GM19463 (cell line): Measurements from ENCODE around the gene TAF11L2.
"Not testable (repeated sequence)": the region's sequence is repeated elsewhere in the genome, so short reads cannot be mapped to it uniquely, and the experiment has no call there.

Experiments
- ATAC-seq: cut with Tn5 transposase; IDR thresholded peaks from one replicate; pipeline ENCODE4 v1.9.1; 2021; ENCODE audit warnings: mild to moderate bottlenecking, moderate library complexity; ENCODE audit not compliant: unreplicated experiment

Gene TAF11L2

DNA sequence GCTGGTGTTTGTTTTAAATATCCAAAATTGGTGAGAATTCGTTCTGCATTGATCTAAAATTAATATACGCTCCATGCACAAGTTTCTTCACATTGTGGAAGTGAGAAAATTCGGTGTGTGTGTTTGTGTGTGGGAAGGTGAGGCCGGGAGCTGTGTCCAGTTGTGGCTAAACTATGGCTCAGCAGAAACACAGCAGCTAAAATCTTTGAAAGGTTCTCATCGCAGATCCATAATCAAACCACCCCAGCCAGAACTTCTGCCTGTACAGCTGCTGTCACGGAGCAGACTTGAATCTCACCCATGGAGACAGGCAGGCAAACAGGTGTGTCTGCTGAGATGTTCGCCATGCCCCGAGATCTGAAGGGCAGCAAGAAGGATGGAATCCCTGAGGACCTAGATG lies at the start of gene TAF11L2:
Gene TAF11L2, plus strand, starts transcription at position 301 of the 400 bp plus-strand sequence.
- not testable (repeated sequence) for ATAC-seq

DNA sequence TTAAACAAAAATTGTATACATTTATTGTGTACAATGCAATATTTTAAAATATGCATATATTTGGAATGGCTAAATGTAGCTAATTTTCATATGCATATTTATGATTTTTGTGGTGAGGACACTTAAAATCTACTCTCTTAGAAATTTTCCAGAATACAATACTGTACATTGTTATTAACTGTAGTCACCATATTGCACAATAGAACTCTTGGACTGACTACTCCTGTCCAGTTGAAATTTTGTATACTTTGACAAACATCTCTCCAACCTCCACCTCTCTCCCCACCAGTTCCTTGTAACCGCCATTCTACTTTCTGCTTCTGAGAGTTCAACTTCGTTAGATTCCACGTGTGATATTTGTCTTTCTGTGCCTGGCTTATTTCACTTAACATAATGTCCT lies 49.2 kb upstream of the TAF11L2 start:
- ATAC-seq: no peak

DNA sequence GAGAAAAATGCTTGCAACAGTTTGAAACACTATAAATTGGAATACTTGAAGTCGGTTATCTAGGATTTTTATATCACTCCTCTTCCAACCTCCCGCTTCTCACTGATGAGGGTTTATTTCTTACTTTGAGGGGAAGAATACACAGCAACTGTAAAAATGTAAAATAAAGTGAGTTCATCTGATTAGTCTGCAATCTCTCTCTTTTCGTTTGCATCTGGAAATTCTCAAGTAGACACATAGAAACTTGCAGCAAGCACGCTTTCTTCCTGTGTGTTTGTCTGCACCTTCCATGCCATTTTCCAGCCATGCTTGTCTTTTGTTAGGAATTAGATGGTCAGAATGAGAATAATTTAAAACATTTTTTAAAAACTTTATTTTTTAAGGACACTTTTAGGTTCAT lies 45.1 kb upstream of the TAF11L2 start:
- ATAC-seq: no peak

DNA sequence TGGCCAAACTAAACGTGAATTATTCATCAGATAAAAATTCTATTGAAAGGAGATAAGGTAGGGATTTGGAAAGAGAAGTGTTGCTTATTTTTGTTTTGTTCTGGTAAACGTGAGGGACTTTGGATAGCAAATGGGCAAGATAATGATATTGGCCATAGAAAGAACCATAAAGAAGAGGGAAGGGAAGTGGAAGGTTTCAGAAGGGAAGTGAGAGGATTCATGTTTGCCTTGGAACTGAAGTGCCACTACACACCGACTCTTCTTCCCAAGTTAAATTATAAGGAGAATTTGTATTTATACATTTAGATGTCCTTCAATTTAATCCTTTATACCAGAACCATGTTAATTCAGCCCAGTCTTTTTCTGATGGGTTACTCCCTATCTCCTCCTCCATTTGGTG lies 42.1 kb upstream of the TAF11L2 start:
- no peak for ATAC-seq

DNA sequence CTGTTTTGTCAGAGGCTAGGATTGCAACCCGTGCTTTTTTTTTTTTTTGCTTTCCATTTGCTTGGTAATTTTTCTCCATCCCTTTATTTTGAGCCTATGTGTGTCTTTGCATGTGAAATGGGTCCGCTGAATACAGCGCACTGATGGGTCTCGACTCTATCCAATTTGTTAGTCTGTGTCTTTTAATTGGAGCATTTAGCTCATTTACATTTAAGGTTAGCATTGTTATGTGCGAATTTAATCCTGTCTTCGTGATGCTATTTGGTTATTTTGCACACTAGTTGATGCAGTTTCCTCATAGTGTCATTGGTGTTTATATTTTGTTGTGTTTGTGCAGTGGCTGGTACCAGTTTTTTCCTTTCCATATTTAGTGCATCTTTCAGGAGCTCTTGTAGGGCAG lies 36.2 kb upstream of the TAF11L2 start:
- no peak for ATAC-seq

DNA sequence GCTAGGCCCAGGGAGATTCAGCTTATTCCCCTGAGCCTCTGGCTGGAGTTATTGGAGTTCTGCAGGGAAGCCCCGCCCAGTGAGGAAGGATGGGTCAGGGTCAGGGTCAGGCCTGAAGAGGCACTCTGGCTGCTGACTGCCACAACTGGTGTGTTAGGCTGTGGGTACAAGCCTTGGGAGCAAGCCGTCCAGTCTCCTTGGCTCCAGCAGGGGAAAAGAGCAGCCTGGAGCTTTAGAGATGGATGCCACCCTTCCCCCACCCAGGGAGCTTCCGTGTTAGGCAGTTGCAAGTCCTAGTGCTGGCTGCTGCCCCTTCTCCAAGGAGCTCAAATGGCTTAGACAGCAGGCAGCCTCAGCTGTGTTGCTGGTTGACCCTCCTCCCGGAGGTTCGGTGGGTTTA lies 34.4 kb upstream of the TAF11L2 start:
- no peak for ATAC-seq

DNA sequence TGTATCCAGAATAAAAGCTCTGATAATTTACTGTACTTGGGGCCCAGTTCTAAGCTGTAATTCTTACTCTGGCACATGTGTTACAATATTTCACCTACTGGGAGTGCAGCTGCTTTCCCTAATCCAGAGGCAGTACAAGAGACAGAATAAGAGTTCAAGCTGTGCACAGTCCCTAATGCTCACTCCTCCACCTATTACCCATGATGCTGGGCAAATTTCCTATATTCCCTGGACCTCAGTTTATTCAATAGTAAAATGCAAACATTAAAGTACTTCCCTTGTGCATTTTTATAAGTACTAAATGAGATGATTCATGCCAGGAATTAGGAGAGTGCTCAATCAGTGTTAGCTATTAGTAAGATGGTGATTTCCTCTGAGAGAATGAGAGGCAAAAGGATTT lies 28.0 kb upstream of the TAF11L2 start:
- ATAC-seq: no peak

DNA sequence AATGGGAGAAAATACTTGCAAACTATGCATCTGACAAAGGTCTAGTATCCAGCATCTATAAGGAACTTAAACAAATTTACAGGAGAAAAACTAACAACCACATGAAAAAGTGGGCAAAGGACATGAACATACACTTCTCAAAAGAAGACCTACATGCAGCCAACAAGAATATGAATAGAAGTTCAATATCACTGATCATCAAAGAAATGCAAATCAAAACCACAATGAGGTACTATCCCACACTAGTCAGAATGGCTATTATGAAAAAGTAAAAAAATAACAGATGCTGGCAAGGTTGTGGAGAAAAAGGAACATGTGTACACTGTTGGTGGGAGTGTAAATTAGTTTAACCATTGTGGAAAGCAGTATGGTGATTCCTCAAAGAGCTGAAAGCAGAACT lies 23.0 kb upstream of the TAF11L2 start:
- not testable (repeated sequence) for ATAC-seq

DNA sequence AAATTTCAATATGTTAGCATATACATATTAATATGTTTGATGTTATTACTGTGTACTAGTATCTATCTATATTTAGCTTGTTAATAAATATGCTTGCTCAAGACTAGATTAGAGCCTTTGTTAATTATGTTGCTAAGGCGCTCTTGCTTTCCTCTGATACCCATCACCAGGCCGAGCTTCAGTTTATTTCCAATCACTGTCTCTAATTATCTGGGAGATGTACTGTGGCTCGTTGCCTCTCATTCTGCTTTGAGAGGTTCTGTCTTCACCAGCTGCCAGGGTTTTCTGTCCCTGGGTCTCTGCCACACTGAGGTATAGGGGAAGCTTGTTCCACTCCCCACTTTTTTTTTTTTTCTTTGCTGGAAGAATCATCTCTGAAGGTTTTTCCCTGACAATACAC lies 21.0 kb upstream of the TAF11L2 start:
- ATAC-seq: no peak

DNA sequence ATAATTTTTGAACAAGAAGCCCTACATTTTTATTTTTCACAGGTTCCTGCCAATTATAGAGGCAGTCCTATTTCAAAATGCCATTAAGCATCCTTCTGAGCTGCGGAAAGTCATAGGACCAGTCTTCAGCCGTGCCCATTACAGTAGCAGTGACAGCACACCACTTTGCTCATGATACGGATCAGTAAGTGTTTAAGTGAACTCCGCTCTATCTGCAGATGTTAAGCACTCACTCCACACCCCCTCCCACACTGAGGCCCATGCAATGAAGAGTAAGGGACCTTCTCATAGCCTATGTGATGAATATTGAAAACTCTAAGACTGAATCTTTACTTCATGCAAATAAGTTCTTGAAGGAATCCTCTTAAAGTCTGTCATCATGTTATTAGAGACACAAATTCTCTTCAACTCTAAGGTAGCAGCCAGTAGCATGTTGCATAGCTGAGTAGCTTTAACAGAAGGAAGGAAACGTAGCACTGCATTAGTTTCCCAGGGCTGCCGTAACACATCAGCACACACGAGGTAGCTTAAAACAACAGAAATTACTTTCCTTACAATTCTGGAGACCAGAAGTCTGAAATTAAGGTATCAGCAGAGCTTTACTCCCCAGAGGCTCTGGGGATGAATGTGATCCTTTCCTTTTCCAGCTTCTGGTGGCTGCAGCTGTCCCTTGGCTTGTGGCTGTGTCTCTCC lies 20.3 kb upstream of the TAF11L2 start:
- no peak for ATAC-seq

DNA sequence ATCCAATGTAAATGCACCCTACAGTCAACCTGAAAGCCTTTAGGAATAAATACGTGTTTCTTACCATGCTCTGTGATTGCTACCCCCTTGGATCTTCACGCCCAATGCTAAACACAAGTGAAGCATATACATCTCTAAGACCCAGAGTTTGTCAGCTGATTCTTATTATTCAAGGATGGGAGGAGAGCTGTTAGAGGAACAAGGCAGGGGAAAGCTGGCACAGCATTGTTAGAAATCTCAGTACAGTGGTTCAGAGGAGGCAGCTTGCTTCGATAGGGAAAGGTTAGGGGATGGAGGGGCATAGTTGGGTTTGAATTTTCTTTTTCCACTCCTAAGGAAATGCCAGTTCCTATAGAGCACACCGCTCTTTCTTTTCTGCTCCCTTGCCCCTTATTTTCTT lies 16.7 kb upstream of the TAF11L2 start:
- ATAC-seq: no peak

DNA sequence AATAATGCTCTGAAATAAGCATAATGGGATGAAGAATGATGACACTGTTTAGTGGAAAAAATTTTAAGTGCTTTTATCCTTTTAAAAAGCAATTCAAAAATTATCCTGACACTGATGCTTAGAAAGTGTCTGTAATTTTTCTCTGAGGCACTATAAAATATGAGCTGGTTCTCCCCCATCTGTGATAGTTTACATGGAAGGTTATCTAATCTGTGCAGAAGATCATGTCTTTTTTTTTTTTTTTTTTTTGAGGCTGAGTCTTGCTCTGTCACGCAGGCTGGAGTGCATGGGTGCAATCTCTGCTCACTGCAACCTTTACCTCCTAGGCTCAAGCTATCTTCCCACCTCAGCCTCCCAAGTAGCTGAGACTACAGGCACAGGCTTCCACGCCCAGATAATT lies 15.2 kb upstream of the TAF11L2 start:
- ATAC-seq: no peak

DNA sequence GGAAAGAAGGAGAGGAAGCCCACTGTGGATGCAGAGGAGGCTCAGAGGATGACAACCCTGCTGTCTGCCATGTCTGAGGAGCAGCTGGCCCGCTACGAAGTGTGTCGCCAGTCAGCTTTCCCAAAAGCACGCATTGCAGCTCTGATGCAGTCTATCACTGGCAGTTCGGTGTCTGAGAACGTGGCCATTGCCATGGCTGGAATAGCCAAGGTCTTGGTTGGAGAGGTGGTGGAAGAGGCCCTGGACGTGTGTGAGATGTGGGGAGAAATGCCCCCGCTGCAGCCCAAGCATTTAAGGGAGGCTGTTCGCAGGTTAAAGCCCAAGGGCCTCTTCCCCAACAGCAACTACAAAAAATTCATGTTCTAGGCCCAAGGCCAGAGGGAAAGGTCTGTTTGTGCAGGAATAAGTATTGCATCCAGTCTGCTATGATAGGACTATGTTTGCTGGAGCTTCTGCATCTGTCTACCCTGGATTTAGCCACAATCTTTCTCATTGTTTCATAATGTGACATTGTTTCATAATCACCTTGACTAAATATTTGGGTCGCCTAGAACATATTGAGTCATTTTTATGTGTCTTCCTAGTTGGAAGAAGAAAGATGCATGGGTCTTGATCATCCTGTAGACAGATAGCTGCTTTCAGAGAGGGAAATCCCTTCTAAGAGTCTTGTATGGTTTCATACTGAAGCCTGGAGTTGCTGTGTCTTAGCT lies 11.4 kb upstream of the TAF11L2 start:
- ATAC-seq: not testable (repeated sequence)

DNA sequence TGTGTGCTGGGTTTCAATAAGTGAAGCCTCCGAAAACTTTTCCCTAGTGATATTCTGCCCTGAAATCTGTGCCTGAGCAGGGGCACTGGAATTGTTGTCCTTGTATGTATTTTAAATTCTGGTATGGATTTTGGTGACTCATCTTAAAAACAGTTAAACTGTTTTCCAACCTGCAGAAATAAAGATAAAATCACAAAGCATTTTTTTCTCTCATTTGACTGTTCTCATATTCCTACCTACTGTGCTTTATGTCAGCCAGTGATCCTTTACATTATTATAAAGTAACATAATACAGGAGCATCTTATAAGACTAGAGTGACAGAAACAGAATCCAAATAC lies 10.9 kb upstream of the TAF11L2 start:
- no peak for ATAC-seq

DNA sequence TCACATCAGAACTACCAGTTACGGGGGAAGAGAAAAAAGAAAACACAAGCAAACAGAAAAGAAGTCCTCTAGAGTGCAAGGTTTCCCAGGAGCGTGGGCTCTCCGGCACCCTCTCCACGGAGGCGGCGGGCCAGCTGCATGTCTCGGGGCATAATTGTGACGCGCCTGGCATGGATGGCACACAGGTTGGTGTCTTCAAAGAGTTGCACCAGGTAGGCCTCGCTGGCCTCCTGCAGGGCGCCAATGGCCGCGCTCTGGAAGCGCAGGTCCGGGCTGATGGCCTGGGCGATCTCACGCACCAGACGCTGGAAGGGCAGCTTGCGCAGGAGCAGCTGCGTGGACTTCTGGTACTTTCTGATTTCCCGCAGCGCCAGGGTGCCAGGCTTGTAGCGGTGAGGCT lies 6.8 kb upstream of the TAF11L2 start:
- ATAC-seq: not testable (repeated sequence)

DNA sequence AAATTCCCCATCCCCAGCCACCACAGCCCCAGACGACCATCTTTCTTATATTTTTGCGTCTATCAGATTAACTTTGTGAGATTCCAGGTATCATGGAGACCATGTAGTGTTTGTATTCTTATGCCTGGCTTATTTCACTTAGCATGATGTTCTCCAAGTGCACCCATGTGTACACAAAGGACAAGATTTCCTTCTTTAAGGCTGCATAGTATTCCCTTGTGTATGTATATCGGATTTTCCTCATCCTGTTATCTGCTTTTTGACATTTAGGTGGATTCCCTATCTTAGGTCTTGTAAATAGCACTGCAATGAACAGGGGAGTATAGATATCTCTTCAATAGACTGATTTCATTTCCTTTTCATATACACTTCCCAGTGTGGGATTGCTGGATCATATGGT lies 5.3 kb upstream of the TAF11L2 start:
- ATAC-seq: no peak

DNA sequence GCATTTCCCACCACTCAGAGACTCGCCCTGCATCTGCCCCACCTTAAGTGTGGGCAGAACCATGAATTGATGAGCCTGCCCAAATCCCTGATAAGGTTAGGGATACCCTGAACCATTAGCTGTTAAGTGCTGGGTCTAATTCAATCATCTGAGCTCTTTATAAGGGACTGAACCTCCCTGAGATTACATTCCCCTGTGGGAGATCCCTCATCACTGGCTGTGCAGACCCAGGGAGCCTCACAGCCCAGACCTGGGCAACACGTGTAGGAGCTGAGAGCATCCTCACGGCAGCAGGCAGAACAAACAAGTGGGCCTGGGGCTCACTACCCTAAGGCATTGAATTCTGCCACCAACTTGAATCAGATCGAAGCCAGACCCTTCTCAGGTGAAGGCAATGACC lies 585 bp upstream of the TAF11L2 start:
- no peak for ATAC-seq

DNA sequence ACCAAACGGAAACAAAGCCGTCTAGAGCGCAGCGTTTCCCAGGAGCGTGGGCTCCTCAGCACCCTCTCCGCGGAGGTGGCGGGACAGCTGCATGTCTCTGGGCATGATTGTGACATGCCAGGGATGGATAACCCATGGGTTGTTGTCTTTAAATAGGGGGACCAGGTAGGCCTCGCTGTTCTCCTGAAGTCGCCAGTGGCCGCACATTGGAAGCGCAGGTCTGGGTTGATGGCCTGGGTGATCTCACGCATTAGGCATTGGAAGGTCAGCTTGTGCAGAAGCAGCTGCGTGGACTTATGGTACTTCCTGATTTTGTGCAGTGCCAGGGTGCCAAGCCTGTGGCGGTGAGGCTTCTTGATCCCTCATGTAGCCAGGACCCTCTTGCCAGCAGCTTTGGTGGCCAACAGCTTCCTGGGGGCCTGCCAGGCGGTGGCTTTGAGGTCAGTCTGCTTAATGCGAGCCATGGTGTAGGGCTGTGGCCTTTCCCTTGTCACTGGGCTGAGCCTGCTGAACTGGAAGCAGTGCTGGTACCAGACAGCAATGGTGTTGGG lies 13.8 kb downstream of the TAF11L2 start:
- ATAC-seq: no peak

DNA sequence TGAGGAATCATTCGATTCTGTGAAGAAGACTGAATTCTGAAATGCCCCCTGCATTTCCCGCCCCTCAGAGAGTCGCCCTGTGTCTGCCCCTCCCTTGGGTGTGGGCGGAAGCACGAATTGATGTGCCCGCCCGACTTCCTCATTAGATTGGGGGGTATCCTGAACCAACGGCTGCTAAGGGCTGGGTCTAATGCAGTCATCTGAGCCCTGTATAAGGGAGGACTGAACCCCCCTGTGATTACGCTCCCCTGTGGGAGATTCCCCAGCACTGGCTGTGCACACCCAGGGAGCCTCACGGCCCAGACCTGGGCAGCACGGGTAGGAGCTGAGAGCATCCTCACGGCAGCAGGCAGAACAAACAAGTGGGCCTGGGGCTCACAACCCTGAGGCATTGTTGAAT lies 19.5 kb downstream of the TAF11L2 start:
- not testable (repeated sequence) for ATAC-seq

DNA sequence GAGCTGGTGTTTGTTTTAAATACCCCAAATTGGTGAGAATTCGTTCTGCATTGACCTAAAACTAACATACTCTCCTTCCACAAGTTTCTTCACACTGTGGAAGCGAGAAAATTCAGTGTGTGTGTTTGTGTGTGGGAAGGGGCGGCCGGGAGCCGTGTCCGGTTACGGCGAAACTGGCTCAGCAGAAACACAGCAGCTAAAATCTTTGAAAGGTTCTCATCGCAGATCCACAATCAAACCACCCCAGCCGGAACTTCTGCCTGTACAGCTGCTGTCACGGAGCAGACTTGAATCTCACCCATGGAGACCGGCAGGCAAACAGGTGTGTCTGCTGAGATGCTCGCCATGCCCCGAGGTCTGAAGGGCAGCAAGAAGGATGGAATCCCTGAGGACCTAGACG lies 20.0 kb downstream of the TAF11L2 start, which contains the start of gene TAF11L3:
Gene TAF11L3, plus strand, starts transcription at position 301 of the 400 bp plus-strand sequence.
- not testable (repeated sequence) for ATAC-seq

DNA sequence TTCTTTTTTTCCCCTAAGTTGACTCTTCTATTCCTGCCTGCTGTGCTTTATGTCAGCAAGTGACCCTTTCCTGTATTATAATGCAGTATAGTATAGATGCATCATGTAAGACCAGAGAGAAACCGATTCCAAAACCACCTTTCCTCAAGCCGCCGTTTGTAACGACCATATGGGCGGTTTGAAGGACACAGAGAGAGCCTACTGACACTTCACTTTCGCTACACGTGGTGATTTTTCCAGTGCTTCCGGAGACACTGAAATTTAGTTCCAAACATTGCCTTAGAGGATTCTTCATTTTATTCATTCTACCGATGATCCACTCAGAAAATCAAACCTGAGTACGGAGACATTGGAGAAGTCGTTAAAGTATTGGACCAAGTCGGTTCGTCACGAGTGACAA lies 21.5 kb downstream of the TAF11L2 start:
- ATAC-seq: not testable (repeated sequence)

DNA sequence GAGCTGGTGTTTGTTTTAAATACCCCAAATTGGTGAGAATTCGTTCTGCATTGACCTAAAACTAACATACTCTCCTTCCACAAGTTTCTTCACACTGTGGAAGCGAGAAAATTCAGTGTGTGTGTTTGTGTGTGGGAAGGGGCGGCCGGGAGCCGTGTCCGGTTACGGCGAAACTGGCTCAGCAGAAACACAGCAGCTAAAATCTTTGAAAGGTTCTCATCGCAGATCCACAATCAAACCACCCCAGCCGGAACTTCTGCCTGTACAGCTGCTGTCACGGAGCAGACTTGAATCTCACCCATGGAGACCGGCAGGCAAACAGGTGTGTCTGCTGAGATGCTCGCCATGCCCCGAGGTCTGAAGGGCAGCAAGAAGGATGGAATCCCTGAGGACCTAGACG lies 23.5 kb downstream of the TAF11L2 start, which contains the start of gene TAF11L4:
Gene TAF11L4, plus strand, starts transcription at position 301 of the 400 bp plus-strand sequence.
- not testable (repeated sequence) for ATAC-seq
